IPS-20b (cell line): ENCODE data around the gene ADGRD2.

Source experiments
- H3K27ac ChIP-seq: one replicate; pipeline ENCODE4 v1.5.1; 2013; ENCODE audit warnings: low read length
- H3K27me3 ChIP-seq: 2 replicates; pipeline ENCODE4 v1.6.1; 2013; ENCODE audit warnings: mild to moderate bottlenecking, low read length, inconsistent platforms; ENCODE audit not compliant: insufficient read depth
- H3K36me3 ChIP-seq: 2 replicates; pipeline ENCODE4 v1.6.1; 2013; ENCODE audit warnings: low read depth, mild to moderate bottlenecking, inconsistent platforms, low read length, moderate library complexity; ENCODE audit not compliant: insufficient read depth
- H3K4me1 ChIP-seq: 2 replicates; pipeline ENCODE4 v1.6.1; 2013; ENCODE audit warnings: mild to moderate bottlenecking, control low read depth, inconsistent platforms, low read length, moderate library complexity; ENCODE audit not compliant: insufficient read depth
- H3K4me3 ChIP-seq: 2 replicates; pipeline ENCODE4 v1.5.1; 2013; ENCODE audit warnings: mild to moderate bottlenecking, low read length, inconsistent platforms
- H3K9ac ChIP-seq: 2 replicates; pipeline ENCODE4 v1.6.1; 2013; ENCODE audit warnings: low read depth, mild to moderate bottlenecking, inconsistent platforms, low read length, moderate library complexity
- H3K9me3 ChIP-seq: 2 replicates; pipeline ENCODE4 v1.6.1; 2013; ENCODE audit warnings: mild to moderate bottlenecking, low read depth, low read length, inconsistent platforms; ENCODE audit not compliant: insufficient read depth

Gene ADGRD2

GRCh38 chr9:124501771-124502320 lies 51.6 kb downstream of the ADGRD2 start:
- Histone ChIP-seq H3K27ac (no peak overlapping the region), H3K36me3 (no peaks in the 10 kb centered on the region), H3K4me1 (no peaks in the 10 kb centered on the region), H3K4me3 (no peak overlapping the region), H3K9ac (no peak overlapping the region), H3K27me3 (peaks cover 72% of the 10 kb centered on the region), H3K9me3 (no peaks in the 10 kb centered on the region)

GRCh38 chr9:124502711-124503702 lies 52.8 kb downstream of the ADGRD2 start:
- H3K27ac ChIP-seq, result no peak overlapping the region
- no peaks in the 10 kb centered on the region for H3K4me1 ChIP-seq
- H3K4me3 ChIP-seq, result peak overlapping the region; percentile 39; the same call in 1 of the 2 replicates
- peaks cover 75% of the 10 kb centered on the region for H3K27me3 ChIP-seq
- H3K36me3 ChIP-seq, result no peaks in the 10 kb centered on the region
- H3K9ac ChIP-seq, result no peak overlapping the region
- no peaks in the 10 kb centered on the region for H3K9me3 ChIP-seq

- Histone ChIP-seq H3K9me3 (no peaks in the 10 kb centered on the region), H3K36me3 (no peaks in the 10 kb centered on the region), H3K4me3 (peak overlapping the region; percentile 39; the same call in 1 of the 2 replicates), H3K27ac (no peak overlapping the region), H3K27me3 (peaks cover 75% of the 10 kb centered on the region), H3K9ac (no peak overlapping the region), H3K4me1 (no peaks in the 10 kb centered on the region)
Observed at GRCh38 chr9:124503713-124504529, 53.7 kb downstream of the ADGRD2 start.

GRCh38 chr9:124504530-124505005 lies 54.3 kb downstream of the ADGRD2 start:
- H3K9ac ChIP-seq, result no peak overlapping the region
- peak overlapping the region; percentile 18; the same call in 1 of the 2 replicates for H3K4me3 ChIP-seq
- no peaks in the 10 kb centered on the region for H3K4me1 ChIP-seq
- H3K27me3 ChIP-seq, result peaks cover 70% of the 10 kb centered on the region
- H3K27ac ChIP-seq, result no peak overlapping the region
- H3K9me3 ChIP-seq, result no peaks in the 10 kb centered on the region
- H3K36me3 ChIP-seq, result no peaks in the 10 kb centered on the region

GRCh38 chr9:124505006-124505900 lies 55.0 kb downstream of the ADGRD2 start:
- H3K4me1 ChIP-seq, result no peaks in the 10 kb centered on the region
- H3K4me3 ChIP-seq, result peak overlapping the region; percentile 18; the same call in 1 of the 2 replicates
- H3K9me3 ChIP-seq, result no peaks in the 10 kb centered on the region
- H3K9ac ChIP-seq, result no peak overlapping the region
- H3K27me3 ChIP-seq, result peaks cover 65% of the 10 kb centered on the region
- H3K27ac ChIP-seq, result no peak overlapping the region
- no peaks in the 10 kb centered on the region for H3K36me3 ChIP-seq

- Histone ChIP-seq H3K4me1 (no peaks in the 10 kb centered on the region), H3K27ac (no peak overlapping the region), H3K36me3 (no peaks in the 10 kb centered on the region), H3K27me3 (peaks cover 60% of the 10 kb centered on the region), H3K4me3 (no peak overlapping the region), H3K9me3 (no peaks in the 10 kb centered on the region), H3K9ac (no peak overlapping the region)
Observed at GRCh38 chr9:124505901-124506346, 55.7 kb downstream of the ADGRD2 start.

GRCh38 chr9:124506433-124506832 lies 56.2 kb downstream of the ADGRD2 start:
- Histone ChIP-seq H3K27me3 (peaks cover 55% of the 10 kb centered on the region), H3K9me3 (no peaks in the 10 kb centered on the region), H3K27ac (no peak overlapping the region), H3K36me3 (no peaks in the 10 kb centered on the region), H3K9ac (no peak overlapping the region), H3K4me3 (no peak overlapping the region), H3K4me1 (no peaks in the 10 kb centered on the region)

- Histone ChIP-seq H3K9ac (no peak within 1 kb of the TSS), H3K27me3 (peaks cover 47% of the 10 kb centered on the region), H3K4me3 (no peak within 1 kb of the TSS), H3K36me3 (no peaks in the 10 kb centered on the region), H3K4me1 (peaks cover 3% of the 10 kb centered on the region; the same call in 1 of the 2 replicates), H3K9me3 (no peaks in the 10 kb centered on the region), H3K27ac (no peak within 1 kb of the TSS)
Observed at GRCh38 chr9:124506931-124507879, 57.0 kb downstream of the ADGRD2 start, which contains the start of gene NR5A1. NR5A1 (minus strand) TSS chr9:124507399; CDS start chr9:124503395, 4,004 bp downstream.

- Histone ChIP-seq H3K4me3 (no peak overlapping the region), H3K9me3 (no peaks in the 10 kb centered on the region), H3K9ac (no peak overlapping the region), H3K27ac (no peak overlapping the region), H3K36me3 (no peaks in the 10 kb centered on the region), H3K4me1 (peaks cover 3% of the 10 kb centered on the region; the same call in 1 of the 2 replicates), H3K27me3 (peaks cover 40% of the 10 kb centered on the region)
Observed at GRCh38 chr9:124507880-124508423, 57.7 kb downstream of the ADGRD2 start.
